HUES64 (cell line): ENCODE data around the gene CNTNAP2.
"Not testable (repeated sequence)": the region's sequence is repeated elsewhere in the genome, so short reads cannot be mapped to it uniquely, and the experiment has no call there.

Source experiments
- H3K27ac ChIP-seq: 2 replicates; pipeline ENCODE4 v1.7.0; 2013; ENCODE audit warnings: low read depth, low read length, inconsistent platforms
- H3K27me3 ChIP-seq: 2 replicates; pipeline ENCODE4 v1.6.1; 2013; ENCODE audit warnings: mild to moderate bottlenecking, low read length; ENCODE audit not compliant: insufficient read depth
- H3K36me3 ChIP-seq: 2 replicates; pipeline ENCODE4 v1.6.1; 2013; ENCODE audit warnings: mild to moderate bottlenecking, low read length; ENCODE audit not compliant: insufficient read depth
- H3K4me1 ChIP-seq: 2 replicates; pipeline ENCODE4 v1.6.1; 2013; ENCODE audit warnings: mild to moderate bottlenecking, low read length, moderate library complexity; ENCODE audit not compliant: insufficient read depth
- H3K4me3 ChIP-seq: 2 replicates; pipeline ENCODE4 v1.5.1; 2013; ENCODE audit warnings: mild to moderate bottlenecking, low read length, moderate library complexity
- H3K9ac ChIP-seq: 2 replicates; pipeline ENCODE4 v1.6.1; 2013; ENCODE audit warnings: mild to moderate bottlenecking, low read depth, low read length
- H3K9me3 ChIP-seq: 2 replicates; pipeline ENCODE4 v1.6.1; 2013; ENCODE audit warnings: low read depth, low read length; ENCODE audit not compliant: insufficient read depth
- WGBS: fragments of 150-250, 120-280 bp; methylation state at CpG from one replicate; pipeline ENCODE4 v1.1.7; 2013; ENCODE audit warnings: missing lambda C conversion rate; 5-methylcytosine and 5-hydroxymethylcytosine counted together

Gene CNTNAP2

GRCh38 chr7:148050492-148051158, 1934.0 kb downstream of the CNTNAP2 start:
- Histone ChIP-seq H3K4me3 (no peak overlapping the region), H3K36me3 (no peaks in the 10 kb centered on the region), H3K4me1 (no peaks in the 10 kb centered on the region), H3K27me3 (no peaks in the 10 kb centered on the region), H3K27ac (no peak overlapping the region), H3K9ac (no peak overlapping the region), H3K9me3 (no peaks in the 10 kb centered on the region)
- 85% methylated on average over 2 of the region's 3 CpGs for WGBS

DNA sequence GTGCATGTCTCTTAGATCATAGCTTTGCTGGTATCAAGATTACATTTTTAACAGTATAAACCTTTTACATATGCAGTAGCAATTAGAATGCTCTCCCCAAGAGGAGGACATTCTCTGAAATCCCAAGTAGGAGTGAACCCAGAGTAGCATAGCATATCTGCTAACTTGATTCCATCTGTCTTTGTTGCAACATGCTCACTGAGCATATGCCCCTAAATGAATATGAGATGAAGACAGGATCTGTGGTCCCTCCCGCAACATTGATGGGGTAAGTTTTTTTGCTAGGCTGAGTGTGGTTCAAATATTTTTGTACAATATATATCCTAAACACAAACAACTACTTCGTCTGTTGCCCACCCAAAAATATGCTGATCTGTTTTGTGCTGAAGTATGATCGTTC, 1939.8 kb downstream of the CNTNAP2 start:
- H3K9me3 ChIP-seq, result no peaks in the 10 kb centered on the region
- no peak overlapping the region for H3K4me3 ChIP-seq
- no peaks in the 10 kb centered on the region for H3K27me3 ChIP-seq
- 95% methylated on average over 2 of the region's 3 CpGs for WGBS
- no peaks in the 10 kb centered on the region for H3K36me3 ChIP-seq
- no peak overlapping the region for H3K9ac ChIP-seq
- H3K27ac ChIP-seq, result no peak overlapping the region
- H3K4me1 ChIP-seq, result 0 out of 2 replicates have a peak, but pooled peaks cover 7% of the 10 kb centered on the region

GRCh38 chr7:148058092-148058491, 1941.5 kb downstream of the CNTNAP2 start:
- H3K4me1 ChIP-seq, result 0 out of 2 replicates have a peak, but pooled peaks cover 7% of the 10 kb centered on the region
- no peak overlapping the region for H3K27ac ChIP-seq
- 80% methylated on average over 3 of the region's 4 CpGs for WGBS
- no peaks in the 10 kb centered on the region for H3K9me3 ChIP-seq
- H3K27me3 ChIP-seq, result no peaks in the 10 kb centered on the region
- H3K4me3 ChIP-seq, result no peak overlapping the region
- H3K9ac ChIP-seq, result no peak overlapping the region
- H3K36me3 ChIP-seq, result no peaks in the 10 kb centered on the region

GRCh38 chr7:148058753-148059152, 1942.2 kb downstream of the CNTNAP2 start:
- H3K36me3 ChIP-seq, result no peaks in the 10 kb centered on the region
- H3K27me3 ChIP-seq, result no peaks in the 10 kb centered on the region
- H3K27ac ChIP-seq, result no peak overlapping the region
- no peak overlapping the region for H3K9ac ChIP-seq
- 86% methylated on average over 6 of the region's 6 CpGs for WGBS
- H3K4me1 ChIP-seq, result 0 out of 2 replicates have a peak, but pooled peaks cover 7% of the 10 kb centered on the region
- H3K9me3 ChIP-seq, result no peaks in the 10 kb centered on the region
- H3K4me3 ChIP-seq, result no peak overlapping the region

DNA sequence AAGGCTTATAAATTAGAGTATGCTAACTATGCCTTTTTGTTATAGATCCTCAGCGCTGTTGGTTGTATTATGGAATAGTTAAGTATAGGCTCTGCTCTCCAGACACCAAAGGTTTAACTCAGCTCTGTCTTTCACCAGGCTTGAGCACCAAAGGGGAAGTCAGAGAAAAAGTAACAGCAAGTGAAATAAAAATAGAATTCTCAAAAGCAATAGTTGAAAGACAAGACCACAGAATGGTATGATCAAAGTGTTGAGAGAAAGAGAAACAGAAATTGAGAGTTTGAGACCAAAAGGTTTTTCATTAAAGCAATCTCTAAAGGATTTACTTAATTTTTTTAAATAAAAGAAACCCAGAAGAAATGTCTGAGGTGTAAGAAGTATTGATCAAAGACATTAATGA, 1944.1 kb downstream of the CNTNAP2 start:
- no peak overlapping the region for H3K9ac ChIP-seq
- H3K36me3 ChIP-seq, result no peaks in the 10 kb centered on the region
- H3K27me3 ChIP-seq, result no peaks in the 10 kb centered on the region
- no peak overlapping the region for H3K27ac ChIP-seq
- no peaks in the 10 kb centered on the region for H3K9me3 ChIP-seq
- WGBS, result 93% methylated on average over 1 of the region's 1 CpG
- H3K4me3 ChIP-seq, result no peak overlapping the region
- 0 out of 2 replicates have a peak, but pooled peaks cover 7% of the 10 kb centered on the region for H3K4me1 ChIP-seq

- H3K9ac ChIP-seq, H3K4me1 ChIP-seq, H3K9me3 ChIP-seq, H3K36me3 ChIP-seq, H3K27ac ChIP-seq, H3K27me3 ChIP-seq, H3K4me3 ChIP-seq: not testable (repeated sequence)
- 98% methylated on average over 4 of the region's 4 CpGs for WGBS
These were observed 1961.5 kb downstream of the CNTNAP2 start for GRCh38 chr7:148078111-148078510.

GRCh38 chr7:148079206-148080080, 1962.8 kb downstream of the CNTNAP2 start:
- Histone ChIP-seq H3K36me3 (no peaks in the 10 kb centered on the region), H3K27me3 (no peaks in the 10 kb centered on the region), H3K9ac (no peak overlapping the region), H3K9me3 (peaks cover 4% of the 10 kb centered on the region; the same call in 1 of the 2 replicates), H3K4me3 (no peak overlapping the region), H3K27ac (no peak overlapping the region), H3K4me1 (no peaks in the 10 kb centered on the region)
- 93% methylated on average over 2 of the region's 2 CpGs for WGBS

GRCh38 chr7:148083448-148083847, 1966.8 kb downstream of the CNTNAP2 start:
- H3K27ac ChIP-seq, result no peak overlapping the region
- H3K36me3 ChIP-seq, result no peaks in the 10 kb centered on the region
- no peaks in the 10 kb centered on the region for H3K27me3 ChIP-seq
- H3K4me1 ChIP-seq, result no peaks in the 10 kb centered on the region
- H3K9ac ChIP-seq, result no peak overlapping the region
- peaks cover 4% of the 10 kb centered on the region; the same call in 1 of the 2 replicates for H3K9me3 ChIP-seq
- 75% methylated on average over 1 of the region's 1 CpG for WGBS
- H3K4me3 ChIP-seq, result no peak overlapping the region

GRCh38 chr7:148084138-148084537, 1967.5 kb downstream of the CNTNAP2 start:
- H3K9me3 ChIP-seq, result peaks cover 4% of the 10 kb centered on the region; the same call in 1 of the 2 replicates
- no peaks in the 10 kb centered on the region for H3K4me1 ChIP-seq
- WGBS, result 33% methylated on average over 3 of the region's 3 CpGs
- no peaks in the 10 kb centered on the region for H3K36me3 ChIP-seq
- no peaks in the 10 kb centered on the region for H3K27me3 ChIP-seq
- no peak overlapping the region for H3K4me3 ChIP-seq
- no peak overlapping the region for H3K9ac ChIP-seq
- no peak overlapping the region for H3K27ac ChIP-seq

DNA sequence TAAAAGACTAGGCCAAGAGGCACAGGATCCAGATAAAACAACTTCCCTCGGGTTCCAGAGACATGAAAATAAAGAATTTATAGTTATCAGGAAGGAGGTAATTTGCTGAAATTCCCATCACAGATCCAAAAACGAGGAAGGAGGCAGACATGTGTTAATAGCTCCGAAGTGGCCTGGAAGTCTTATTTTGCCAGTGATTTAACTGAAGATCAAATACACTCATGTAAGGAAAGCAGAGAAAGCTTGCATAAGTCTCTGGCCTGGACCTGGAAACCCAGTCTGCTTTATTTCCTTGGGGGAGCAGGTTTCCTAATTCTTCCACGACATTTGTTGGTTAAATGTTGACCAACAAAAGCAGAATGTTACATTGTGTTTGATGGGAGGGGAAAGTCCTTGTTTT, 1975.3 kb downstream of the CNTNAP2 start:
- no peaks in the 10 kb centered on the region for H3K9me3 ChIP-seq
- no peak overlapping the region for H3K4me3 ChIP-seq
- no peak overlapping the region for H3K27ac ChIP-seq
- no peaks in the 10 kb centered on the region for H3K4me1 ChIP-seq
- no peaks in the 10 kb centered on the region for H3K27me3 ChIP-seq
- 94% methylated on average over 4 of the region's 4 CpGs for WGBS
- H3K36me3 ChIP-seq, result no peaks in the 10 kb centered on the region
- H3K9ac ChIP-seq, result no peak overlapping the region

DNA sequence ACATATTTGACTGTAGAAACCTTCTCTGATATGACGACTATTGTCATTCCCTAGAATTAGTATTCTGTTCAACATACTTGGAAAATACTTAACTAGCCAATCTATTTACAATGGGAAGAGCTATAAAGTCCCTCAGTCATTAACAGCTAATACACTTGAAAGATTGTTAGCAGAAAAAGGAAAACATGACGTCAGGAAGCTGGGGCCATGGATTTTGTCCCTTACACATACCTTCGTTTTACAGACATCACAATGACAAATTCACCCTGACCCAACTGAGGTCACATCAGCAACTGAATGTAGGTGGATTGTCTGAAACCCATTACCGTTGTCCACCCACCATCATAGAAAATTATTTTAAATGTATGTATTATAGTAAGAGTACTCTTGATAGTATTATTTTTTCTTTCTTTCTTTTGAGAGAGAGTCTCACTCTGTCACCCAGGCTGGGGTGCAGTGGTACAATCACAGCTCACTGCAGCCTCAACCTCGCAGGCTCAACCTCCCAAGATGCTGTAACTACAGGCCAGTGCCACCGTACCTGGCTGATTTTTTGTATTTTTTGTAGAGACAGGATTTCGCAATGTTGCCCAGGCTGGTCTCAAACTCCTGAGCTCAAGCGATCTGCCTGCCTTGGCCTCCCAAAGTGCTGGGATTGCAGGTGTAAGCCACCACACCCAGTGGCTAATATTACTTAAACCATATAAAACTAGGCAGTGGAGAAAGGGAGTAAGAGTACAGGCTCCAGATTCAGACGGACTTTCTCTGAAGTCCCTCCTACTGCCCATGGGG, 1977.0 kb downstream of the CNTNAP2 start:
- WGBS, result 92% methylated on average over 8 of the region's 9 CpGs
- Histone ChIP-seq H3K9ac (no peak overlapping the region), H3K27me3 (no peaks in the 10 kb centered on the region), H3K27ac (no peak overlapping the region), H3K4me1 (no peaks in the 10 kb centered on the region), H3K36me3 (no peaks in the 10 kb centered on the region), H3K4me3 (no peak overlapping the region), H3K9me3 (no peaks in the 10 kb centered on the region)
